ENCODE measurements around the gene ATXN3.
A peak's percentile ranks its signal among the peaks of the same experiment; 100 is the strongest.

ATXN3 gene

GRCh38 chr14:92106143-92106926, at the start of gene ATXN3:
TSS of gene ATXN3 (minus strand) at chr14:92106582. CDS start at chr14:92106552, 30 bp downstream.
- H3K4me3 ChIP-seq (ENCODE audit: low read length), result peak within 1 kb of the TSS; percentile 91
- DNase-seq (ENCODE audit: low read depth), result peak; percentile 100
- H3K36me3 ChIP-seq (ENCODE audit: control insufficient read depth, insufficient read depth, low read length, severe bottlenecking), result no peaks in the 10 kb centered on the region
- H3K9me3 ChIP-seq (ENCODE audit: control insufficient read depth, low read length), result no peaks in the 10 kb centered on the region
- peaks cover 11% of the 10 kb centered on the region for H3K4me1 ChIP-seq (ENCODE audit: control insufficient read depth, insufficient read depth, low read length)
- no peaks in the 10 kb centered on the region for H3K27me3 ChIP-seq (replicated peaks; ENCODE audit: control insufficient read depth, insufficient read depth, low read length)
- H3K9ac ChIP-seq (ENCODE audit: low read length), result peak within 1 kb of the TSS; percentile 95

- Histone ChIP-seq H3K4me3 (ENCODE audit: low read length) (peak overlapping the region; percentile 38), H3K9me3 (ENCODE audit: control insufficient read depth, low read length) (no peaks in the 10 kb centered on the region), H3K4me1 (ENCODE audit: control insufficient read depth, insufficient read depth, low read length) (peaks cover 30% of the 10 kb centered on the region), H3K9ac (ENCODE audit: low read length) (no peak overlapping the region), H3K36me3 (ENCODE audit: control insufficient read depth, insufficient read depth, low read length, severe bottlenecking) (peaks cover 53% of the 10 kb centered on the region), H3K27me3 (replicated peaks; ENCODE audit: control insufficient read depth, insufficient read depth, low read length) (no peaks in the 10 kb centered on the region)
- DNase-seq (ENCODE audit: low read depth), result peak; percentile 70
These were observed 48.0 kb upstream of the ATXN3 start for GRCh38 chr14:92154283-92154942.

- Histone ChIP-seq H3K9me3 (ENCODE audit: control insufficient read depth, low read length) (no peaks in the 10 kb centered on the region), H3K9ac (ENCODE audit: low read length) (no peak overlapping the region), H3K4me1 (ENCODE audit: control insufficient read depth, insufficient read depth, low read length) (peaks cover 30% of the 10 kb centered on the region), H3K27me3 (replicated peaks; ENCODE audit: control insufficient read depth, insufficient read depth, low read length) (no peaks in the 10 kb centered on the region), H3K36me3 (ENCODE audit: control insufficient read depth, insufficient read depth, low read length, severe bottlenecking) (peaks cover 51% of the 10 kb centered on the region), H3K4me3 (ENCODE audit: low read length) (peak overlapping the region; percentile 38)
- no peak for DNase-seq (ENCODE audit: low read depth)
These were observed 47.2 kb upstream of the ATXN3 start for GRCh38 chr14:92153581-92153980.

GRCh38 chr14:92144708-92145107, 38.3 kb upstream of the ATXN3 start:
- no peak overlapping the region for H3K9ac ChIP-seq (ENCODE audit: low read length)
- peaks cover 78% of the 10 kb centered on the region for H3K36me3 ChIP-seq (ENCODE audit: control insufficient read depth, insufficient read depth, low read length, severe bottlenecking)
- no peak overlapping the region for H3K4me3 ChIP-seq (ENCODE audit: low read length)
- peak; percentile 34 for DNase-seq (ENCODE audit: low read depth)
- H3K27me3 ChIP-seq (replicated peaks; ENCODE audit: control insufficient read depth, insufficient read depth, low read length), result no peaks in the 10 kb centered on the region
- no peaks in the 10 kb centered on the region for H3K9me3 ChIP-seq (ENCODE audit: control insufficient read depth, low read length)
- peaks cover 11% of the 10 kb centered on the region for H3K4me1 ChIP-seq (ENCODE audit: control insufficient read depth, insufficient read depth, low read length)

GRCh38 chr14:92143962-92144361, 37.6 kb upstream of the ATXN3 start:
- H3K9ac ChIP-seq (ENCODE audit: low read length), result no peak overlapping the region
- no peaks in the 10 kb centered on the region for H3K9me3 ChIP-seq (ENCODE audit: control insufficient read depth, low read length)
- peaks cover 11% of the 10 kb centered on the region for H3K4me1 ChIP-seq (ENCODE audit: control insufficient read depth, insufficient read depth, low read length)
- no peak for DNase-seq (ENCODE audit: low read depth)
- no peak overlapping the region for H3K4me3 ChIP-seq (ENCODE audit: low read length)
- no peaks in the 10 kb centered on the region for H3K27me3 ChIP-seq (replicated peaks; ENCODE audit: control insufficient read depth, insufficient read depth, low read length)
- peaks cover 75% of the 10 kb centered on the region for H3K36me3 ChIP-seq (ENCODE audit: control insufficient read depth, insufficient read depth, low read length, severe bottlenecking)

- no peaks in the 10 kb centered on the region for H3K27me3 ChIP-seq (replicated peaks; ENCODE audit: control insufficient read depth, insufficient read depth, low read length)
- DNase-seq (ENCODE audit: low read depth), result no peak
- no peak overlapping the region for H3K9ac ChIP-seq (ENCODE audit: low read length)
- H3K4me1 ChIP-seq (ENCODE audit: control insufficient read depth, insufficient read depth, low read length), result peaks cover 11% of the 10 kb centered on the region
- no peaks in the 10 kb centered on the region for H3K9me3 ChIP-seq (ENCODE audit: control insufficient read depth, low read length)
- peaks cover 78% of the 10 kb centered on the region for H3K36me3 ChIP-seq (ENCODE audit: control insufficient read depth, insufficient read depth, low read length, severe bottlenecking)
- no peak overlapping the region for H3K4me3 ChIP-seq (ENCODE audit: low read length)
These were observed 36.9 kb upstream of the ATXN3 start for GRCh38 chr14:92143309-92143708.

GRCh38 chr14:92135269-92135668, 28.9 kb upstream of the ATXN3 start:
- H3K27me3 ChIP-seq (replicated peaks; ENCODE audit: control insufficient read depth, insufficient read depth, low read length), result no peaks in the 10 kb centered on the region
- H3K36me3 ChIP-seq (ENCODE audit: control insufficient read depth, insufficient read depth, low read length, severe bottlenecking), result peaks cover 74% of the 10 kb centered on the region

GRCh38 chr14:92134456-92134855, 28.1 kb upstream of the ATXN3 start:
- H3K36me3 ChIP-seq (ENCODE audit: control insufficient read depth, insufficient read depth, low read length, severe bottlenecking), result peaks cover 78% of the 10 kb centered on the region
- peaks cover 7% of the 10 kb centered on the region for H3K4me1 ChIP-seq (ENCODE audit: control insufficient read depth, insufficient read depth, low read length)
- no peak overlapping the region for H3K4me3 ChIP-seq (ENCODE audit: low read length)
- H3K27me3 ChIP-seq (replicated peaks; ENCODE audit: control insufficient read depth, insufficient read depth, low read length), result no peaks in the 10 kb centered on the region
- no peak for DNase-seq (ENCODE audit: low read depth)
- H3K9me3 ChIP-seq (ENCODE audit: control insufficient read depth, low read length), result no peaks in the 10 kb centered on the region
- H3K9ac ChIP-seq (ENCODE audit: low read length), result no peak overlapping the region

More at GRCh38 chr14:92135269-92135668, 28.9 kb upstream of the ATXN3 start:
- peak; percentile 79 for DNase-seq (ENCODE audit: low read depth)
- peaks cover 3% of the 10 kb centered on the region for H3K4me1 ChIP-seq (ENCODE audit: control insufficient read depth, insufficient read depth, low read length)
- no peak overlapping the region for H3K4me3 ChIP-seq (ENCODE audit: low read length)
- H3K9ac ChIP-seq (ENCODE audit: low read length), result no peak overlapping the region
- no peaks in the 10 kb centered on the region for H3K9me3 ChIP-seq (ENCODE audit: control insufficient read depth, low read length)

GRCh38 chr14:92122761-92123160, 16.4 kb upstream of the ATXN3 start:
- Histone ChIP-seq H3K9me3 (ENCODE audit: control insufficient read depth, low read length) (no peaks in the 10 kb centered on the region), H3K4me3 (ENCODE audit: low read length) (peak overlapping the region; percentile 99), H3K9ac (ENCODE audit: low read length) (peak overlapping the region; percentile 100), H3K4me1 (ENCODE audit: control insufficient read depth, insufficient read depth, low read length) (peaks cover 34% of the 10 kb centered on the region), H3K36me3 (ENCODE audit: control insufficient read depth, insufficient read depth, low read length, severe bottlenecking) (peaks cover 24% of the 10 kb centered on the region), H3K27me3 (replicated peaks; ENCODE audit: control insufficient read depth, insufficient read depth, low read length) (no peaks in the 10 kb centered on the region)
- peak; percentile 12 for DNase-seq (ENCODE audit: low read depth)

- H3K9me3 ChIP-seq (ENCODE audit: control insufficient read depth, low read length), result no peaks in the 10 kb centered on the region
- H3K27me3 ChIP-seq (replicated peaks; ENCODE audit: control insufficient read depth, insufficient read depth, low read length), result no peaks in the 10 kb centered on the region
- H3K4me1 ChIP-seq (ENCODE audit: control insufficient read depth, insufficient read depth, low read length), result peaks cover 34% of the 10 kb centered on the region
- H3K4me3 ChIP-seq (ENCODE audit: low read length), result peak overlapping the region; percentile 99
- peaks cover 29% of the 10 kb centered on the region for H3K36me3 ChIP-seq (ENCODE audit: control insufficient read depth, insufficient read depth, low read length, severe bottlenecking)
- H3K9ac ChIP-seq (ENCODE audit: low read length), result peak overlapping the region; percentile 100
- peak; percentile 61 for DNase-seq (ENCODE audit: low read depth)
These were observed 15.9 kb upstream of the ATXN3 start for GRCh38 chr14:92122351-92122677.

- Histone ChIP-seq H3K36me3 (ENCODE audit: control insufficient read depth, insufficient read depth, low read length, severe bottlenecking) (peaks cover 31% of the 10 kb centered on the region), H3K27me3 (replicated peaks; ENCODE audit: control insufficient read depth, insufficient read depth, low read length) (no peaks in the 10 kb centered on the region), H3K4me3 (ENCODE audit: low read length) (peak within 1 kb of the TSS; percentile 99), H3K4me1 (ENCODE audit: control insufficient read depth, insufficient read depth, low read length) (peaks cover 34% of the 10 kb centered on the region), H3K9ac (ENCODE audit: low read length) (peak within 1 kb of the TSS; percentile 100), H3K9me3 (ENCODE audit: control insufficient read depth, low read length) (no peaks in the 10 kb centered on the region)
- DNase-seq (ENCODE audit: low read depth), result peak; percentile 91
These were observed 15.4 kb upstream of the ATXN3 start, which contains the start of the genes CPSF2 and NDUFB1 for GRCh38 chr14:92121670-92122350. TSS of gene CPSF2 (plus strand) at chr14:92121969. CDS start at chr14:92130985, 9,016 bp downstream. TSS of gene NDUFB1 (minus strand) at chr14:92121706. CDS start at chr14:92117637, 4,069 bp downstream.
